ENCODE data around the gene ALS2.
"Not testable (repeated sequence)": the region's sequence is repeated elsewhere in the genome, so short reads cannot be mapped to it uniquely, and the experiment has no call there.

The ALS2 gene

DNA sequence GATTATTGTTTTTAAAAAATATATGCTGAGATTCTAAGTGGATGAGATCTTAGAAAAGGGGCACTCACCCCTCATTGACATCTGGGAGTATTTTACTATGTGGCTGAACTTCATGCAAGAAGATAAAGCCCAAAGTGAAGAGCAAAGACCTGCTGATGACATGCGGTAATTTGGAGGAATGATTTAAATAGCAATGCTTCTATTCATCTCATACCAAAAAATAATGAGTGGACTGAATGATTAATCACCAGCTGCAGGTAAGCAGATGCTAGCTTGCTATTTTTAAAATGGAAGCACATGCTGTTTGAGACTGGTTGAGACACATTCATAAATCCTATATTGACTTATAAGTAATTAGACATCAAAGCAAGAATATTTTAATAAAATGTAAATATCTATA is 12.9 kb upstream of the ALS2 start:
- DNase-seq: no peak

DNA sequence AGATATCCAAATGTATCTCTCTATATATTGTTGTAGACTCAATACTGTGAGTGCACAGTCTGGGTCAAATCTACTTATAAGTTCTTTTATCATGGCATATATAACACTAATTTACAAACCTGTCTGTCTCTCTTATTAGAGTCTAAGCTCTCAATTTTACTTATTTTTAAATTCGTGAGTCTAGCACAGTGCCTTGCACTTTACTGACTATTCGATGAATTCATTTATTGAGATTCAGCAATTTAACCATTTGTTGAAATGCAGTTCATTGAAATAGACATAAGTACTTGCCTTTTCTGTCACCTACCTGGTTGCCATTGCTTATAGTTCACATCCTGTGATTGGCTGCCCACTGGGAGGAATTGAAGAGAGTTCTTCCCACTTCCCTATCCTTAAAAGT is 10.3 kb upstream of the ALS2 start:
- DNase-seq: no peak

DNA sequence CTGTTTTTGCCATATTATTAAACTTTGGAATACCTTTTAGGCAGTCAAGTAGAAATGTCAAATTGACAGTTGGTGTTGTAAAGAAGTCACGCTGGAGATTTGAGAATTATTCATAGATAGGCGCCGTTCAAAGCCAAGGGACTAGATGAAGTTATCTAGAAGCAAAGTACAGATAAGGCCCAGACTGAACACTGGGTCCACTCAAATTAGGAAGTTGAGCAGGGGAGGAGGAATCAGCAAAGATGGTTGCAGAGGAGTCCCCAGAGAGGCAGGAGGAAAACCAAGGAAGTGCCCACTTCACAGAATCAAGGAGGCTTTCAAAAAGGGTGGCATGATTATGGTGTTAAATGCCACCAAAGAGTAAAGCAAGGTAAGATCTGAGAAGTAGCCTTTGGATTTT is 9.6 kb upstream of the ALS2 start:
- DNase-seq: no peak

DNA sequence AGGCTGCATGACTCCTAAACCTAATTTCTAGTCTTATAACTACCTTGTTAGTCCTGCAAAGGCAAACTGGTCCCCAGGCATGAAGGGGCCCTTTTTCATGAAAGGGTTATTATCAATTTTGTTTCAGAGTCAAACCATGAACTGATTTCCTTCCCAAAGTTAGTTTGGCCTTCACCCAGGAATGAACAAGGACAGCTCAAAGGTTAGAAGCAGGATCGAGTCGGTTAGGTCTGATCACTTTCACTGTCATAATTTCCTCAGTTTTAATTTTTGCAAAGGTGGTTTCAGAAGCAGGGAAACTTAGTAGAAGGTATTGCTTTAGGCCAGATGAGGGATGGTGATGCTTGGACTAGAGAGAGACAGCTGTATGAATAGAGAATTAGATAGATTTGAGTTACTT is 8.7 kb upstream of the ALS2 start:
- DNase-seq: no peak

DNA sequence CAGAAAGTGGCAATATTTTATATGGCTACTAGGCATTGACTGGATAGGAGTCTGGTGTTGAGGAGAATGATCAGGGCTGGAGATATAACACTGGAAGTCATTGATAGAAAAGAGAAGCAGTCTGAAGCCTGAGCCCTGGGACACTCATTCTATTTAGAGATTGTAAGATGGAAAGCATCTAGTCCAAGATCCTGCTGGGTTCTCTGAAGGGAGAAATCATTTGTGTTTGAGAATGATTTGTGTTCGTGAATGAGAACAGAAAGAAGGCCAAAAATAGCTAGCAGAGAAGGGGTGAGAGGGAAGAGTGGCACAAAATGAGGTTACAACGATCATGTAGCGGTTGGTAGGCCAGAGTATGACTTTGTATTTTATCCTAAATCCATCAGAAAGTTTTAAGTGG is 7.6 kb upstream of the ALS2 start:
- no peak for DNase-seq

- no peak for DNase-seq
These were observed 5.7 kb upstream of the ALS2 start for GRCh38 chr2:201786471-201786870.

GRCh38 chr2:201785135-201785534 is 4.4 kb upstream of the ALS2 start:
- no peak for DNase-seq

DNA sequence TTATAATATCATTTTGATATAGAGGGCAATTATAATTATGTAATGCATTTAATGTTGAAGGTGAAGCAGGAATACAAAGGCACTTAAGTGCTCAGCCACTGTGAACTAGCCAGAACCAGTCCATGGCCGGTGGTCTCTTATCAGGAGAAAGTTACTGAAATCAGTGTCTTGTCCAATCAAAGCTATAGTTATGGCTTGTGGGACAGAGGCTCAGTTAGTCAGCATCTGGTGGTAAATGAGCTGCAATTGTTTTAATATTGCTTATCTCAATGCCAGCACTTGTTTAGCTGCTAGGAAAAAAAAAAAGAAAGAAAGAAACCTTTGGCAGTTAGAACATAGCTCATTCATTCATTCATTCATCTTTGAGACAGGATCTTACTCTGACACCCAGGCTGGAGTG is 3.8 kb upstream of the ALS2 start:
- DNase-seq: no peak

- no peak for DNase-seq
These were observed 871 bp upstream of the ALS2 start for GRCh38 chr2:201781557-201782051.

DNA sequence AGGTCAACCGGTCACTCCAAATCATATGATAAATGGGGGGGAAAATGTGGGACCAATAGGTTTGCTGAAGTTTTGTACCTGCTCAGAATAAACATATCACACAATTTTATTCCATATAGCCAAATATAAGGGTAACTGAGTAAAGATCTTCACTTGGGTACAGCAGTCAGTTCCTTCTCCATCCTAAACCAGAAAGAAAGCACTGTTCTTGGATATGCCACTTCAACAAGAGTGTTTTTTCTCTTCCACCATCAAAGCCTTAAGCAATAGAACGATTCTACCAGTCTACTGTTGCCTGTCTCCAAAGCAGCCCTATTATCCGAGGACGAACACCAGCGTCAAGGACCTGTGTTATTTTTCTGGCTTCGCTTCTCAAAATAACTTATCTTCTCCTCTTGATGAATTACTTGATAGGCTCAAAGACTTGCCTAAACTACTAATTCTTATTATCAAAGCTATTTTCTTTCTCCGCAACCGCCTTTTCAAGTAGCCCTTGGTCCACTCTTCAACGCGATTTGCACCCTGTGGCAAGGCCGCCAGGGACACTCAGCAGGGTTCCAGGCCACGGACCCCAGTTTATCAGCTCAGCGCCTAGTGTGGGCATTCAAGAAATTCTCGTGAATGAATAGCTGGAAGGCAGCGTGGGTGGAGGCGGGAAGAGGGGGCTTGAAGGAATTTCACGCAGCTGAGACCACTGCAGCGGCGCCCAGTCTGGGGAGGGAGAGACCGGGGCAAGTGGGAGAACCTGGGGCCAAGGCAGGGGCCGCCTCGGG is 646 bp downstream of the ALS2 start:
- no peak for DNase-seq

GRCh38 chr2:201777869-201778268 is 2.9 kb downstream of the ALS2 start:
- no peak for DNase-seq

DNA sequence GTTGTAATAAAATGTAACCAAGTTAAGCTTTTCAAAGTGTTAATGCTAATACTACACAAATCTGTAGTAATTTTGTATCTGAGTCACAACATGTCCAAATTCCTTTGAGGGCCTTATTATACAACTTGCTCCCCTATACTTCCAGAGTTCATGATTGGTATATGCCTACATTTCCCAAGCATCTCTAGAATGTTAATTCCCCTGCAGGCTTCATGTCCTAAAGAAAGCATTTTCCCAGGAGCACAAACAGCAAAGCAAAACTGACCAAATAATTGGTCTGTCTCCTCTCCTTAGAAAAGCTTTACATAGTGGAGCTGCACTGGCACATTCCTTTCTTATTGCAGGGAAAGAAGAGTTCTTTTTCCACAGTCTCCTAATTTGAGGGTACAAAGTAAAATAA is 3.7 kb downstream of the ALS2 start:
- DNase-seq: no peak

DNA sequence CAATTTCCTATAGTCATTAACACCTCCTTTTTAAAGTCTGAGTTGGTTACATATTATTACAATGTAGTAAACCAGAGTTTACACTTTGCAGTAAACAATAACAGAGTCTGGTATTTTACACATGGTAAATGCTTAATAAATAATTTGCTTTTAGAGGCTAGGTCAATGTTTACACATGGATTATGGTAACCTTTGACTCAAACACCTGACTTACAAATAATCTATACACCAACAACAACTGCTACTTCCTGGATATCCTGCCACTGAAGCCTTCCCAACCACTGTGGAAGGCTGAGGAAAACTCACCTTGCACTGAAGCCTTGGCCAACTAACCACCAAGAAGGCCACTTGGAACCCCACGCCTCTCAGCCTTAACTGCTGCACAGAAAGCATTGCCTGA is 5.4 kb downstream of the ALS2 start:
- DNase-seq: no peak

DNA sequence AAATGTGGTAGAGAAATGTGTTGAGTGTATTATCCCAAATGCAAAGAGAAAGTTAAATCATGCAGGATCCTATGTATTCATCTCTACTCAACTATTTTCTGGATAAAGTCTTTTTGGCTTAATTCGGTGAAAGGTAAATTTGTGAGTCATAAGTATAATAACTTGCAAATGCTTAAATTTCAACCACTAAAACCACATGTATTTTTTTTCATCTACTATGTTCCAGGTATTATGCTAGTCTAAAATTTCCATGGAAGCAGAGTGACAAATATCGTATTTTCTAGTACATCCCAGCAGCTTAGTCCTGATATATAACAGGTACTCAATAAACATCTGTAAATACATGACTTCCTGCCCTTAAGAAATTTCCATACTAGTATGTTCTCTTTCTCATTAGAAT is 6.2 kb downstream of the ALS2 start:
- no peak for DNase-seq

DNA sequence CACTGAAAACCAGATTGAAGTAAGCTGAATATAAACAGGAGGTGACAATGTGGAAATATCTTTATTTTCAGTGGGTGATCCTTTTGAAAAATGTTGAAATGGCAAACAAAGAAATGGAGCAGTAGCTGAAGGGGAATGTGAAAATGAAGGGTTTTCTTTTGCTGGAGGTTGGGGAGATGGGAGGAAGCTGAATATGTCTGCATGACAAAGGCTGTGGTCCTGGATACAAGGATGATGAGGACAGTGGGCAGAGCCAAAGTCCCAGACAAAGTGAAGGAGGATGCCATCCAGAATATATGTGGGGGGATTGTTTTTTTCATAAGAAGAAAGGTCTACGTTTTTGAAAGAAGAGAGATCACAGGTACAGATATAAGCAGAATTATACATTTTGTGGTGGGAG is 6.7 kb downstream of the ALS2 start:
- DNase-seq: no peak

GRCh38 chr2:201769666-201770373 is 10.9 kb downstream of the ALS2 start:
- no peak for DNase-seq

DNA sequence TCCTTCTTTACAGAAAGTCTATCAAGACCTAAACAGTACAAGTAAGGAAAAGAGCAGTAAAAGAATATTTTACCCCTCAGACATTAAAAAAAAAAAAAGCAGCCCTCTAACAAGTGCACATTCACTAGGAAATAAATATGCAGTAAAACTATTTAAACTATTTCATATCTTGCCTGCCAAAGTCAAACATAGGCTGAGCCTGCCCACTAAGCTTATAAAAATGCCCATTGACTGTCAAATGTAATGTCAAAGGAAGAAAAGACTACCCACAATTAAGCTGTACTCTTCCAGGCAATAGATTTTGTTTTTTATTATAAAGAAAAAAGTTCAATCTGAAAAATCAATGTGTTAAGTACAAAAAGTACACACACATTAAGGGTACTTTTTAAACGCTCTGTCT is 11.8 kb downstream of the ALS2 start:
- DNase-seq: peak; percentile 19

GRCh38 chr2:201765799-201766198 is 14.9 kb downstream of the ALS2 start:
- DNase-seq: no peak

DNA sequence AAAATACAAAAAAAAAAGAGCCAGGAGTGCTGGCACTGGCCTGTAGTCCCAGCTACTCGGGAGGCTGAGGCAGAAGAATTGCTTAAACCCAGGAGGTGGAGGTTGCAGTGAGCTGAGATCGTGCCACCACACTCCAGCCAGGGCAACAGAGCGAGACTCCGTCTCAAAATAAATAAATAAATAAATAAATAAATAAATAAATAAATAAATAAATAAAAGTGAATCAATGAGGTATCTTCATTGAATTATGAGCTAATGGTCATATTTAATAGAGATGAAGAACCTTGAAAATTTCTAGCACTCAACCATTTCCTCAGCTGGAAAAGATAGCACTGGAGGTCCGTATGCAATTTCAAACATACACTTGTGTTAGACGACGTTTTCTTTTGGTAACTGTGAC is 16.3 kb downstream of the ALS2 start:
- DNase-seq: not testable (repeated sequence)

DNA sequence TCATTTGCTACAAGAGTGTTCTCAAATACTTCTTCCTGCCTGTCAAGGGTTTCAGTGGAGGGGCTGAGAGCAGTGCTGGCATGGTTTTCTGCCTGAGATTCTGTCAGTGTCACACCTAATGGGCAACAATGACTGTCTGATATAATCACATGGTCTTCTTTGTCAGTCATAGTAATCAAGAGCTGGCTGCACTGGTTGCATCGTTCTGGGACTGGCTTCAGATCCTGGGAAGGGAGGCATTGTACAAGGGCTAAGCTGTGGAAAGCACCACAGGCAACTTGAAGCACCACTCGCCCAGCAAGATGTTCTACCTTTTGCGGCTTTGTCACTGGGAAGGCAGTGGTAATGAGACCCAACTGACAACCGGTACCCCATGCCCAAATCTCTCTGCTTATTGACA is 19.6 kb downstream of the ALS2 start:
- DNase-seq: no peak

- DNase-seq: no peak
These were observed 21.2 kb downstream of the ALS2 start for GRCh38 chr2:201759567-201759966.

DNA sequence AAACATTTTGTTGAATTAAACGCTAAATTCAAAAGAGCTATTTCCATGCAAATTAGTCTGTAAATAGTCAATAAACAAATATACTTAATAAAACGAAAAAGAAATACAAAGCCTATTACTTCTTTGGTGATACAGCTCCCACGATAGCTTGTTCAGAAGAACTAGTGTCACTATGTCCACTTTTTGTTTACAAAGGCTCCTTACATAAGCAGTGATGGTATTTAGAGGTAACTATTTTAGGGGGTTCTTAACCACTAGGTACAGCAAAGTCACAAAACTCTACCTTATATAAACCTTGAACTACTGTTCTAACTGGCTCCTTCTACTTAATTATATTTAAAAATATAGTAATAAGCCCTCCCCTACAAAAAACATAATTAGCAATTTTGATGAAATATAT is 21.9 kb downstream of the ALS2 start:
- no peak for DNase-seq

GRCh38 chr2:201758234-201758633 is 22.5 kb downstream of the ALS2 start:
- no peak for DNase-seq

GRCh38 chr2:201754717-201755415 is 25.9 kb downstream of the ALS2 start:
- DNase-seq: no peak

All from amniotic stem cell (primary cell).